CD4-positive, alpha-beta T cell treated with Interleukin-17A for 1 hour (primary cell): ENCODE measurements around the gene WNT8A.
"Not testable (repeated sequence)": the region's sequence is repeated elsewhere in the genome, so short reads cannot be mapped to it uniquely, and the experiment has no call there.

Experiments
- DNase-seq: peaks from one replicate; pipeline ENCODE4 v3.0.0-alpha.2; 2020

Gene WNT8A, protein sequence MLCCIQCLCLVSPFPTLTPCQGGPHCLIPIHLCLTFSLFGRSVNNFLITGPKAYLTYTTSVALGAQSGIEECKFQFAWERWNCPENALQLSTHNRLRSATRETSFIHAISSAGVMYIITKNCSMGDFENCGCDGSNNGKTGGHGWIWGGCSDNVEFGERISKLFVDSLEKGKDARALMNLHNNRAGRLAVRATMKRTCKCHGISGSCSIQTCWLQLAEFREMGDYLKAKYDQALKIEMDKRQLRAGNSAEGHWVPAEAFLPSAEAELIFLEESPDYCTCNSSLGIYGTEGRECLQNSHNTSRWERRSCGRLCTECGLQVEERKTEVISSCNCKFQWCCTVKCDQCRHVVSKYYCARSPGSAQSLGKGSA

DNA sequence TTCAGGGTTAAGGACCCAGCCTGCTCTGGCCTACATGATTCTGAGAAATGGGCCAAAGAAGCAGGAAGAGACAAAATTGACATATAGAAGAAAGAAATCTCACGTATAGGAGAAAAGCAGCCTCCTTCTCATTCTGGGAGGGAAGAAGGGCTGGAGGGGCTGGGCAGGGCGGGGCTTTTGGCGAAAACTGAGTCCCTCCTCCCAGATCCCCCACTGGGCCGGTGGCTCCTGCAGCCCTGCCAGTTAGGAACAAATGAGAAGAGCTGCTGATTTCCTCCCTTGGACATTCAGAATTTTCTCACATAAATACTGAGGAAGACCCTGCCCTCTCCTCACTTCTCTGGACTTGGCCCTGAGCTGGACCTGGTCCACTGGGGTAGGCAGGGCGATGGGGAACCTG lies at the start of gene WNT8A:
WNT8A (plus strand) TSS at position 332 of the 400 bp plus-strand sequence. CDS start 95 bp downstream, outside the sequence.
- no peak for DNase-seq

- peak; percentile 88 for DNase-seq
Observed at GRCh38 chr5:138035605-138036537, 48.0 kb upstream of the WNT8A start.

GRCh38 chr5:138037271-138037670 lies 46.6 kb upstream of the WNT8A start:
- no peak for DNase-seq

DNA sequence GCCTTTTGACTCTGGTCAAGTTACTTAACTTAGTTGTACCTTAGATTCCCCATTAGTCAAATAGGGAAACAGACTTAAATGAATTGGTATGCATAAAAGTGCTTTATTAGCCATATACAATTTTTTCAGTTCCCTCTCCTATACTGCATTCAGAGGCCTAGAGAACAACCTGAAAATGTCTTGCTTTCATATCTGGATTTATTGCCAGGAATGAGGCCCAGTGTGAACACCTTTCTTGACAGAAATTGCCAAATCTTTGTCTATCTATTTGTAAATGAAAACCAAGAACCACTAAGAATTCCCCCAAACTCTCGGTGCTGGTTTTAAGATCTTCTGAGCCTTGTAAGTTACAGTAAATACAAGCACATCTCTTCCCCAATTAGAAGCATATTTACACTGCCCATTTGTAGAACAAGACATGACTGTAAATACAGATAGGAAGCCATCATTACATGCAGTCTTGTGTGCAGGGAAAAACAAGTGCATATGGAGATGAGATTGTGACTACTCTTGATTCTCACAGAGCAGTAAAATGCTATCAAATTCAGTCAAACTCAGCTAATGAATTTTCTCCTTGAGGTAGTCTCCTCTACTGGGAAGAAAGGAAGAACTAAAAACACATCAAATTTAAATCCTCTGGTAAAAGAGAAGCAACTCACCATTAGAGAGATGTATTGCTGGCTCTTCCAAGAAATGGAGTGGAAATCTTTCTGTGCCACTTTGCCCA lies 45.8 kb upstream of the WNT8A start:
- DNase-seq, result no peak

GRCh38 chr5:138038826-138039225 lies 45.0 kb upstream of the WNT8A start:
- no peak for DNase-seq

DNA sequence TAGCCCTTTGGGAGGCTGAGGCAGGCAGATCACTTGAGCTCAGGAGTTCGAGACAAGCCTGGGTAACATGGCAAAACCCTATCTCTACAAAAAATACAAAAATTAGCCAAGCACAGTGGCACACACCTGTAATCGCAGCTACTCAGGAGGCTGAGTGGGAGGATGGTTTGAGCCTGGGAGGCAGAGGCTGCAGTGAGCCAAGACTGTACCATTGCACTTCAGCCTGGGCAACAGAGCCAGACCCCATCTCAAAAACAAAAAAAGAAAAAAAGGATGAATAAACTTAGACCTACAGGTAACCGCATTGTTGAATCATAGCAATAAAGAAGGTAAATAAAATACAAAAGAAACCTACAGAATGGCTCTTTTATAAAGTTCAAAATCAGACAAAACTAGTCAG lies 38.5 kb upstream of the WNT8A start:
- not testable (repeated sequence) for DNase-seq

DNA sequence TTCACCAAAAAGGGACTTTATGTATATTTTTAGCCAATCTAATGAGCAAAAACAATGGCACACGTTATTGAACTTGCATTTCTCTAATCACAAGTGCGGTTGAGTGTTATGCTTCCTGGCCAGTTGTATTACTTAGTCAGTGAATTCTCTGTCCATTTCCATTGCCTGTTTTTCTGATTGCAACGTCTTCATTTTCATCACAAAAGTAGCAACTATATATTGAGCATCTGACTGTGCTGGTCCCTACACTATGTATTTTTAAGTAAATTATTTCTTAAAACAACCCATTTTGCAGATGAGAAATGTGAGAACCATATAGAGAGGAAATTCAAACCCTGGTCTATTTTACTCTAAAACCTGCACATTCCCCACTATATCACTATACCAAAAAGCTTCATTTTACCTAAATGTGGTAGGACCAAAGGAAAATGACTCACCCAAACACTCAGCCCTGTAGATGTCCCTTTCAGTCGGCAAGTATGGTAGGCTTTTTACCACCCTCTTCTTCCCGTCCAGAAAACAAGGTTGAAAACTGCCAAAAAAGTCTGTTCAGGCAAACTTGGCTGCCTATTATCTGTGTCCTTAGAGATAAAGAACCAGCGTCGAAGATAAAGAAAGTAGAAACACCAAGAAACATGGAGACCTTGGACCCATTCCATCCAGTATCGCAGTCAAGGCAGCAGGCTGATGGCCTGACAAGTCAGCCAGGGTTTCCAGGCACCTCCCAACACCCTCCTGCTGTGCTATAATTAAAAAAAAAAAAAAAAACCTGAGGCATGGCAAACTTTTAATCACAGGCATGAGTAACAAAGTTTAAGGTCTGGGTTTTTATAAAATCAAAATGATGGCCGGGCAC lies 32.2 kb upstream of the WNT8A start:
- no peak for DNase-seq

GRCh38 chr5:138052718-138053117 lies 31.1 kb upstream of the WNT8A start:
- DNase-seq, result not testable (repeated sequence)

DNA sequence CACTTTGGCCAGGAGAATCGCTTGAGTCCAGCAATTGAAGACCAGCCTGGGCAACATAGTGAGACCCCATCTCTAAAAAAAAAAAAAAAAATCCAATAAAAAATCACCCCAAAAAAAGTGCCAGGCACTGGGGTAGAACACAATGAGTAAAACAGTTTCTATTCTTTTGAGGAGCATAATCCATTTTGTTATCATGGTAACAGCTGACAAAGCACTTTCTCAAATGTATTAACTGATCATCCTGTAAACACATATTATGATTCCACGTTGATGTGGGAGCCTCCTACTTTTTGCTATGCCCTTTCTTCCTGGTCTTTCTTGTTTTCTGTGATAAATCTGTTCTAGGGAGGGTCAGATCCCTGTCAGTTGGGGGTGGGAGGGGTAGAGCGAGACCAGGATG lies 30.3 kb upstream of the WNT8A start:
- DNase-seq, result no peak

- DNase-seq, result no peak
Observed at GRCh38 chr5:138054206-138054605, 29.6 kb upstream of the WNT8A start.

DNA sequence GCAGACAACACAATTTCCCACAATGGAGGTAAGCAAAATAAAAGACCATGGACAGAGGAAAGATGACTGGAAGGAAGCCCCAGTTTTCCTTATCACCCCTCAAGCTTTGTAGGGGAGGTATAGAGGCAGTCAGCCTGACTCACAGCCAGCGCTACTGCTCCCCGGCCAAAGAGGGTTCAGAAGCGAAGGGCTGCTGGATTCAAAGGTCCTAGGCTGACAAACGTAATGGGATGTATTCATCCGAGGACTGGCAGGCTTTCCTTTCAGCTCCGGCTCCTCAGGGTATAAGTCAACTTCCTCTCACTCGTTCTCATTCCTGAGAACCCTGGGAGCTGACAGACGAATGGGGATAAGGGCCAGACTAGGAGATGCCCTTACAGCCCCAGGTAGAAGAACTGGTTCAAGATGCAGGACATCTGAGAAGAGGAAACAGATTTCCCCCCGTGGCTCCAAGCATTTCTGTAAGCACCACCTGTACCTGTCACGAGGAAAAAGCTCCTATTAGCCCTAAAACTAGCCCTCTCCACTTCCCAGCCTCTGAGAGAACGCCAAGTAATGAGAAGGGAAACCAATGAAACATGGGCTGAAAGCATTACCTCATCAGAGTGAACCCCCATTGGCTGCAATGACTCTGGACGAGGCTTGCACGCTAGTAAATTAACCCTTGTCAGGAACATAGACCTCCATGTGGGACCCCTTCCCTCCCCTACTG lies 28.8 kb upstream of the WNT8A start:
- no peak for DNase-seq

- DNase-seq, result no peak
Observed at GRCh38 chr5:138064526-138064925, 19.3 kb upstream of the WNT8A start.

GRCh38 chr5:138065102-138065501 lies 18.7 kb upstream of the WNT8A start:
- no peak for DNase-seq

DNA sequence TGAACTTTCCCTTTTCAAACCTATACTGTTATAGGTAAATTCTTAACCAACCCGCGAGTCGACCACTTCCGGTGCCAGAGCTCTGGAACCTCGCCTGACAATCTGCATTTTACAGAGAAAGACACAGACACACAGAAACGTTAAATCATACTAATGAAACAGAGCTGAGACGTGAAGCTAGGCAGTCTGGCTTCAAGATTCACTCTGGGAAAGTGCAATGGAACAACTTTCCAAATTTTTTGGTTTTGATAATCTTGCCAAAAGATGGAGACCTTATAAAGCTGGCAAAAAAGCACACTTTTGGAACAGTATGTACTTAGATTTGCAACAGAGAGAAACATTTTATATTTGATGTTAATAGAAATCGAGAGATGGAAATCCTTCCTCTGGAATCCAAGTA lies 15.9 kb upstream of the WNT8A start:
- DNase-seq, result no peak

DNA sequence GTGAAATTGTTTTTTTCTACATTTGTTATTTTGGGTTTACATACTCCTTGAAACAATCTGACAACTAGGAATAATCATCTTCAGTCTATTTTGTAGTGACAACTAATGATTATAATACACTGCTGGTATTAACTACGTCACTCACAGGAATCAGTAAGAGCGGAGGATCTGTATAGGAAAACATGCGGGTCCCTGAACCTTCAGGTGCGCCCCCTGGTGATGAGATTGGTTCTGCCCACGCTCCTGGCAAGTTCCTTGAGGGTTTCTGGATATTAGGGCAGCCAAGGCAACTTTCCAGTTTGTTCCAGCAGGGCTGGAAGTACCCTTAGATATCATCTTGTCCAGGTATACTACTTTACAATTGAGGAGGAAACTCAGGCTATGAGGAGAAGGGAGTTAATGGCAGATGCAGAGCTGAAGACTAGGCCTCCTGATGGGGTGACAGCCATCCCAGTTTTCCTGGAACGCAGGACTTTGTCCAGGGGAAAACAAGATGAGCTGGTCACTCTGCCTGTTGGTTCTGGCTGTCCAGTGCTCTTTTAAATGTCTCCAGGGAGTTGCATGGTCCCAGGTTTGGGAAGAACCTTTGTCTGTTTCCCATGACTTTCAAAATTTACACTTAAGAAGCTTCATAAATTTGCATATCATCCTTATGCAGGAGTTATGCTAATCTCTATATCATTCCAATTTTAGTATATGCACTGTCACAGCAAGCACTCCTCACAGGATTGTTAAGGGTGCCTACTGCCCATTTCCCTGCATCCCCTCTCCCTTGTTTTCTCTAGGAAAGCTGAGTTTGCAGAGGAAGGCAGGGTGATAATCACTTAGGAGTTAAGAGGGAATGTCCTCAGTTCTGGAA lies 14.9 kb upstream of the WNT8A start:
- DNase-seq, result peak; percentile 76

- DNase-seq, result not testable (repeated sequence)
Observed at GRCh38 chr5:138070026-138070425, 13.8 kb upstream of the WNT8A start.

DNA sequence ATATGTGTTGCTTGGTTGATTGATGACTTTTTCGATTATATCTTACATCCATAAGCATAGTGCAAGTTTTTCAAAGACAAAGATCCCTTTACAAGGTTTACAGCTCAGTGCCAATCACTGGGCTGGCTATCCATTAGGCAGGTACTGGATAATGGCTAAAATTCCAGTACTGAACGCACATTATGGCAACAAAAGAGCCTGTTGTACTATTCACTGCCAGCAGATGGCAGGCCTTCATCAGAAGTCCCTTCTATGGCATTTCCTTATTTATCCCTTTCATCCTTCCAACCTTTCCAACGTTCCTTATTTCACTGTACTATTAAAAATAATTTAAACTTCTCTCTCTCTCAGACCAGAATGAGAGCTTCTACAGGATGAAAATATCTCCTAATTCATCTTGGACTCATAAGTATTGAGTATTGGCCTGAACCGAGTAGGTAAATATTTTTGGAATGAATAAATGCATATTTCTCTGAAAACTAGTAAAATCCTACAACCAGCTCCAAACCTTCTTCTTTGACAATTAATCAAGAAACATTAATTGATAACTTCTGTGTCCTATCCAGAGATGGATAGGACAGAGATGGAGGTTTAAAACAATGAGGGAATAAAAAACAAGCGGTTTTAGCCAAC lies 6.7 kb upstream of the WNT8A start:
- peak; percentile 57 for DNase-seq

- DNase-seq, result no peak
Observed at GRCh38 chr5:138078006-138078643, 5.7 kb upstream of the WNT8A start.

DNA sequence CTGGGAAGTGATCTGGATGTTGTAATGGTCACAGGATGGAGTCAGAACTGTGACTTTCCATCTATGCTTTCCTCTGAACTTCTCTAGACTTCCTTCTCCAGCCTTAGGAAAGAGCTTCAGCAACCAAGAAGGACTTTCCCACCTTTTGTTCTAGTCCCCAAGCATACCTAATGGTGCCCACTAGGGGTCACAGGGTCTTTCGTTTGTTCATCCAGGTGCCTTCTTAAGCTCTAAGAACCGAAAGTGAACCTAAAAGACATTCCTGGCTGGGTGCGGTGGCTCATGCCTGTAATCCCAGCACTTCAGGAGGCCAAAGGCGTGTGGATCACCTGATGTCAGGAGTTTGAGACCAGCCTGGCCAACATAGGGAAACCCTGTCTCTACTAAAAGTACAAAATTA lies 1.8 kb upstream of the WNT8A start:
- no peak for DNase-seq

- no peak for DNase-seq
Observed at GRCh38 chr5:138091685-138092084, 7.9 kb downstream of the WNT8A start.
